Germinal center (tissue), 1 donor: ENCODE data around the gene PKN1.

Source experiments
- DNase-seq: peaks from one replicate; pipeline ENCODE4 v3.0.0; 2012; ENCODE audit warnings: mixed read lengths, low spot score

The PKN1 gene

DNA sequence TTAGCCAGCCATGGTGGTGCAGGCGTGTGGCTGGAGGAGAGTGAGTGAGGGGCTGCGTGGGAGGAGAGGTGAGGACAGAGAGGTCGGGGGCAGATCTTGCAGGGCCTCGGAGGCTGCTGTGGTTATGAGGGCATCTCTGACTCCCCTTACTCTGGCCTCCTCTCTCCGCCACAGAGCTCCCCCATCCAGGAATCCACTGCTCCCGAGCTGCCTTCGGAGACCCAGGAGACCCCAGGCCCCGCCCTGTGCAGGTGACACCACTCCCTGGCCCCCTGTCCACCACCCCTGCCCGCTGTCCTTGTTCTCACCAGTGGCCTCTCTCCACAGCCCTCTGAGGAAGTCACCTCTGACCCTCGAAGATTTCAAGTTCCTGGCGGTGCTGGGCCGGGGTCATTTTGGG lies 34.3 kb downstream of the PKN1 start:
- no peak for DNase-seq

DNA sequence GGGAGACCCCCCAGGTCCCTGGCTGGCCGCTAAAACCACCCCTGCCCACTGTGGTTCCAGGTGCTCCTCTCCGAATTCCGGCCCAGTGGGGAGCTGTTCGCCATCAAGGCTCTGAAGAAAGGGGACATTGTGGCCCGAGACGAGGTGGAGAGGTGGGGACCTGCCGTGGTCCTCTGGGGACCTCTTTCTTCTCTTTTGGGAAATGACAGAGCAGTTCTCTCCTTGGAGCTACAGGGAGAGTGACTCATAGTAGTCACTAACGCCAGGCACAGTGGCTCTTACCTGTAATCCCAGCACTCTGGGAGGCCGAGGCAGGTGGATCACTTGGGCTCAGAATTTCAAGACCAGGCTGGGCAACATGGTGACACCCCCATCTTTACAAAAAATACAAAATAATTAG lies 34.7 kb downstream of the PKN1 start:
- DNase-seq, result no peak

DNA sequence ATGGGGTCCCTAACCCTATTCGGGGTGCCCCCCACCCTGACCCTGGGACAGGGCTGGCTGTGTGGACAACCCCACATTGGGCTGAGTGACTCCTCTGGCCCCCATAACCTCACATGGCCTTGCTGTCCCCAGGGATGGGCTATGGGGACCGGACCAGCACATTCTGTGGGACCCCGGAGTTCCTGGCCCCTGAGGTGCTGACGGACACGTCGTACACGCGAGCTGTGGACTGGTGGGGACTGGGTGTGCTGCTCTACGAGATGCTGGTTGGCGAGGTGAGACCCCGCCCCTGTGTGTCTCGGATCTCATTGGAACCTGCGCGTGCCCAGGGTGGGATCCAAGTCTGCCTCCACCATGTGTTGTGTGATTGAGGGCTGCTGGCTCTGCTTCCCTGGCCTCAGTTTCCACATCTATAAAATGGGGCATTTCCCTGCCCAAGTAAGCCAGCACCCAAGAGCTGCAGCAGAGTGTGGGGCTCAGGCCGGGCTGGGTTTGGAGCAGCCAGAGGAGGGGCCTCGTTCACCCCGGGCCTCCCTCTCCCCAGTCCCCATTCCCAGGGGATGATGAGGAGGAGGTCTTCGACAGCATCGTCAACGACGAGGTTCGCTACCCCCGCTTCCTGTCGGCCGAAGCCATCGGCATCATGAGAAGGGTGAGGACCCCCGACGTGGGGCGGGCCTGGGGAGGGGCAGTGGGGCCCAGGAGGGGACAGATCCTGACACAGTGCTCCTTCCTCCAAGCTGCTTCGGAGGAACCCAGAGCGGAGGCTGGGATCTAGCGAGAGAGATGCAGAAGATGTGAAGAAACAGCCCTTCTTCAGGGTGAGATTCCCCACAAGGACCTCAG lies 37.1 kb downstream of the PKN1 start:
- no peak for DNase-seq

DNA sequence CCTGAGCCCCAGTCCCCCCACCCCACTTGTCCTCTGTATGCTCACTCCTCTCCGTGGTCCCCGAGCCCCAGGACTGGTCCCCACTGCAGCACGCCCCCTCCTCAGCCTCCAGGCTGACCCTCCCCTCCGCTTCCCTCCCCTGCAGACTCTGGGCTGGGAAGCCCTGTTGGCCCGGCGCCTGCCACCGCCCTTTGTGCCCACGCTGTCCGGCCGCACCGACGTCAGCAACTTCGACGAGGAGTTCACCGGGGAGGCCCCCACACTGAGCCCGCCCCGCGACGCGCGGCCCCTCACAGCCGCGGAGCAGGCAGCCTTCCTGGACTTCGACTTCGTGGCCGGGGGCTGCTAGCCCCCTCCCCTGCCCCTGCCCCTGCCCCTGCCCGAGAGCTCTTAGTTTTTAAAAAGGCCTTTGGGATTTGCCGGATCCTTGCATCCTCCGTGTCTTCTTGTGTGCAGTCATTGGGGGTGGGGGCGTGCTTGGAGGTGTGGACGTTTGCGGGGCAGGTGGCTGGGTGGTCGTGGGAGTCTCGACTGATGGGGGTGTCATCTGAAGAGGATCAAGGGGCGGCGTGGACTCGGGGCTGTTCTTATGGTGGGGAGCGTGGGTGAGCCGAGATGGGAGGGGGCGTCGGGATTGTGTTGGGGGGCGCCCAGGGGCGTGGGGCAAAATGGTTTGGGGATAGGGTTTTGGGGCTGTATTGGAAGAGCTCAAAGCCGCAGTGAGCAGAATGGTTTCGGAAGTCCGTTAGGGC lies 38.5 kb downstream of the PKN1 start:
- DNase-seq, result no peak

DNA sequence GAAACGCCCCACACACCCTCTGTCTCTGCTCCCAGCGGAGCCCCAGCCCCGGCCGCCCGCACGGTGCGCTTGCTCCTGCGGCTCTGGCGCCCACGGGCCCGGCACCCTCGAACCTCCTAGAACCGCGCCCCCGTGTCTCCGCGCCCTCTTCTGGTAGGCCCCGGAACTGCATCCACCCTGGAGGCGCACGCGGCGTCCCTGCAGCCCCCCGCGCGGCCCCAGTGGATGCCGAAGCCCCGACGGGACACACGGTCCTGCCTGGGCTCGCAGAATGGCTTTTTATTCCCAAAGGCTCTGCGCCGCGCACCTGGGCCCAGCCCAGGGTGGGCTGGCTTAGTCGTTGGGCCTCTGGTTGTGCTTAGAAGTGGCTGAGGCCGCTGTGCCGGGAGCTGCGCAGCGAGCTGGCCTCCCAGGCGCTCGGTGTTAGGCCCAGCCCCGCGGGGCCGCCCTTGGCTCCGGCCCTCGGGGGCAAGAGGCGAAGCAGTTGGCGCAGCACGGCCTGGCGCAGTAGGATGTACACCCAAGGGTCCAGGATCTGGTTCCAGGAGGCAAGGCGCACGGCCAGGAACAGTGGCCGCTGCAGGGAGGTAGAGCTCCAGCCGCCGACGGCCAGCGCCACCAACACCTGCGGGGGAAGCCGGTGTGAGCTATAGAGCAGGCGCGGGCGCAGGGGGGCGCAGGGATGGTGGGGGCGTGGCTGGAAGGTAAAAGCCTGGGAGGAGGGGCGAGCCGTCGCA lies 39.3 kb downstream of the PKN1 start:
- DNase-seq, result peak; percentile 91

DNA sequence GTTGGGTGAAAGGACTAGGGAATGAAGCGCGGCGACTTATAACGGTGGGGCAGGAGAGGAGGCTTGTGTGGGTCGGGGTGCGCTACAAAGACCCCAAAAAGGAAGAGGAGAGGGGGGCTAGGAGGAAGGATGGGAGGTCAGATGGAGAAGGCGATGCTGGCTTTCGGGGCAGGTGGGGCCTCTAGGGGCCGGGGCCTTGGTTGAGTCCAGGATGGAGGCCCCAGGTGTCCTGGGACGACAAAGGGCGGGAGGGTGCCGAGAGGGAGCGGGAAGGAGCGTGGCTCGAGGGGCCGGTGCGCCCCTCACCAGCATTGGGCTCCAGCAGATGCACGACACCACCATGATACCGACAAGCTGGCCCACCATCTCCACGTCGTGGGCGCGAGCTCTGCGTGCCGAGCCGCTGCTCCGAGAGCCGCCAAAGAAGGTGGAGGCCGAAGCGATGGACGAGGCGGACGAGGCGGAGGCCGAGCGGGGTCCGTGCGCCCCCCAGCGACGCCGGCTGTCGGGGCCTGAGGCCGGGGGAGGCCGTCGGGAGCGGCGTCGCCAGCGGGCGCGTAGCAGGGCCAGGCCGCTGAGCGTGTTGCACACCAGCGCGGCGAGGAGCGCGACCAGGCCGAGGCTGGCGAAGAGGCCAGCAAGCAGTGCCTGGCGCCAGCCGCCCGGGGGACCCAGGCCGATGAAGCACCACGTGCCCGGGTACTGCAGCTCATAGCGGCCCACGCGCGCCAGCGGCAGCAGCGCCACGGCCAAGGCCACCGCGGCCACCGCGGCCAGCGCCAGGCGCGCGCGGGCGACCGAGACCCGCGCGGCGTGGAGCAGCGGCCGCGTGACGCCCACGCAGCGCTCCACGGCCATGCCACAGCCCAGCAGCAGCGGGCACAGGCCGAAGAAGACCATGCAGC lies 40.2 kb downstream of the PKN1 start:
- DNase-seq, result no peak

DNA sequence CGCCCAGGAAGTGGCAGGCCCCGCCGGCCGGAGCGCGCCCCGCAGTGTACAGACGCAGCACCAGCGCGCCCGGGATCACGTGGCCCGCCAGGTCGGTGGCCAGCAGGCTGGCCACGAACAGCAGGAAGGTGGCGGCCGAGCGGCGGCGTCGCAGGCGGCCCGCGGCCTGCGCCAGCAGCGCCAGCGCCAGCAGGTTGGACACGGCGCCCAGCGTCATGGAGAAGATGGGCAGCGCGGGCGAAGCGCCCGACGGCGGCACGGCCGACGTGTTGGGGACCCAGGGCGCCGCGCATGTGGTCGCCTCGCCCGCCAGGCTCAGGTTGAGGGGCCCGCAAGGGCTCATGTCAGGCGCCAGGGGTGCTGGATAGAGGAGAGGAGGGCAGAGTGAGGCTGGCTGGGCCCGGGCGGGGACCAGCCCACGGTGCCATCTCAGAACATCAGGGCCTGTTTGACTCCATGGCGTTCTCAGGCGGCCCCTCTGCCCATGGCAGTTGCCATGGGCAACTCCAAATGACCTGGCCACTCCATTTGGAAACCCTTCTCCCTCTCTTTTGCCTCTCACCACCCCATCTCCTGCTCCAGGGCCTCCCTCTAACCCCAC lies 41.0 kb downstream of the PKN1 start:
- DNase-seq, result no peak

DNA sequence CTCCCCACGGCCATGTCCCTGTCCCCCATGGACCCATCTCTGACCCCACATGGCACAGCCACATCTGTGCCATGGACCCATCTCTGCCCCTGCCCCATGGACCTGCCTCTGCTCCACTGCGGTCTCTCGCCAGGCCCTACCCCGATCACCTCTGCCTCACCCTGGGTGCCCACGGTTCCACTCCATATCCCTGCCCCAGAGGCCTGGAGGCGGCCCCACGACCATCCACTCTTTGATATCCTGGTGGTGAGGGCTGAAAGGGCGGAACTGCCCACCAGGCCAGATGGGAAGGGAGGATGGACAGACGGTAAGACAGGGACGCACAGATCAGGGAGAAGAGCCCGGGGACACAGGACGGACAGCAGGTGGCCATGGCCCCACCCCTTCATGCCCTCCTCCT lies 41.7 kb downstream of the PKN1 start:
- DNase-seq, result no peak

DNA sequence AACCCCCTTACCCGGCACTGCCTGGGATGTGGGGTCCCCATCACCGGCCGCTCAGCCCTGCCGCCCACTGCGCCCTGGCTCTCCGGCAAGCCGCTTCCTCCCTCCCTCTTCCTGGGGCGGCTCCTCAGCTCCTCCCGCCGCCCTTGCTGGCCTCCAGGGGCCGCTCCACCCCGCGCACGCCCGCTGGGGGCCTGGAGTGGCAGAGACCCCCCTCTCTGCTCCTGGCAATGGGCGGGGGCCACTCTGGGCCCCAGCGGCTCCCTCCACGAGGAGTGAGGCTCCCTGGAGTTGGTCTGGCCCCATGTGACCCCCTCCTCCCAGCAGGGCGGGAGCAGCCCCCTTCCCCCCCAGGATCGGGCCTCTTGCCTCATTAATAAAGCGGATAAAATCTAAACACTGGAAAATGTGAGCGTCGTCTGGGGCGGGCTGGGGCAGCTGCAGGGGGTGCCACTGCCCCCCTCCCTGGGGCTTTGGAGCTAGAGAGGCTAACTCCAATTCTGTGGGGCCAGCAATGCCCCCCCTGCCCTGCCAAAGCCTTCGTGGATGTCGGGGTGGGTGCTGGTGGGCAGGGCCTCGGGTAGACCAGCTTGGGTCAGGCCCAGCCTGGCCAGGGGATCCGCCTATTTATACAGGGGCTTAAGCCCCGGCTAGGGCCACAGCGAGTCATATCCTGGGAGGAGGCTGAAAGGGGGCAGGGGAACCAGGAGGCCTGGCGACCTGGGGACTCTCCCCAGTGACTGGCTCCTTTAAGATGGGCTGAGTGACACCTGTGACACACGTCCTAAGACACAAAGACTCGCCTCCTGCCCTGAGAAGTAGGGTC lies 42.4 kb downstream of the PKN1 start, which contains the start of gene PTGER1:
Gene PTGER1 (minus strand): TSS at position 104 of the 823 bp plus-strand sequence. CDS start 1,034 bp downstream, outside the sequence.
- no peak for DNase-seq

DNA sequence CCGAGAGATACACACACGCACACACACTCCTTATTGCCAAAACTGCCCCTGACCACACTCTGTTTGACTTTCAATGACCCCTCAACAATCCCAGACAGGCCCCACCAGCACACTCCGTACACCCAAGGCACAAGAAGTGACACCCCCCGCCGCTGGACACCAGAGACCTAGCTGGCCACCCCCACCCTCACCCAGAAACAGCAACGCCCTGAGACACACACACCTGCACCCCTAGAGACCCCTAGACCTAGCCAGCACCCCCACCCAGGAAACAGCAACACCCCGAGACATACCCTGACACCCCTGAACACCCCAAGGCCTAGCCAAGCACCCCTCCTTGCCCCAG lies 43.2 kb downstream of the PKN1 start:
- DNase-seq, result no peak

DNA sequence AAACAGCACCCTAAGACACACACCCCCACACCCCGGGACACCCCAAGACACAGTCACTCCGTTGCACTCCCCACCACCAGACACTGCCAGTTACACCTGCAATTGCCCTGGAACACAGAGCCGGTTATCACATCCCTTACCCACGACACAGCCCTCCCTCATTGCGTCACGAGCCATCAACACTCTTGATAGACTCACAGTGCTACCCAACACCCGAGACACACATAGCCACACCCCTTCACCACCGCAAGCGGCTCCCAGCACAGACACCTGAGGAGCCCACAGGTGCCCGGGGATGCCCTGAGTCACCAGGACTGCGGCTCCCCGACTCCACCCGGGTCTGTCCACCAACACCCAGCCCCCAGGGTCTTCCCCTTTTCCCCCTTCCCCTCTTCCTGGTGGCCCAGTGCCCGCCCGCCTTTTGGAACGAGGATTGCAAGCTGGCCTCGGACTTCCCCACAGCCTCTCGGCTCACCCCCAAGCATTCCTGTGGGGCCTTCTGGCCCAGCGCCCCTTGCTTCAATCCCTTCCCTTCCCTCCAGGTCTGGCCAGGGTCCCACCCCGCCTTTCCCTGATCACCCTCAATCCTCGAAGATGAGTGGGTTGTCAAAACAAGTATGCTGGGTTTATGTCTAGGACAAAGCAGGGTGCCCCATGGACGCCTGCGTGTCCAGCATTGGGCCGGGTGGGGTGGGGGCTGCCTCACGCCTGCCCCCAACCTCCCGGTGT lies 43.7 kb downstream of the PKN1 start:
- DNase-seq, result no peak

DNA sequence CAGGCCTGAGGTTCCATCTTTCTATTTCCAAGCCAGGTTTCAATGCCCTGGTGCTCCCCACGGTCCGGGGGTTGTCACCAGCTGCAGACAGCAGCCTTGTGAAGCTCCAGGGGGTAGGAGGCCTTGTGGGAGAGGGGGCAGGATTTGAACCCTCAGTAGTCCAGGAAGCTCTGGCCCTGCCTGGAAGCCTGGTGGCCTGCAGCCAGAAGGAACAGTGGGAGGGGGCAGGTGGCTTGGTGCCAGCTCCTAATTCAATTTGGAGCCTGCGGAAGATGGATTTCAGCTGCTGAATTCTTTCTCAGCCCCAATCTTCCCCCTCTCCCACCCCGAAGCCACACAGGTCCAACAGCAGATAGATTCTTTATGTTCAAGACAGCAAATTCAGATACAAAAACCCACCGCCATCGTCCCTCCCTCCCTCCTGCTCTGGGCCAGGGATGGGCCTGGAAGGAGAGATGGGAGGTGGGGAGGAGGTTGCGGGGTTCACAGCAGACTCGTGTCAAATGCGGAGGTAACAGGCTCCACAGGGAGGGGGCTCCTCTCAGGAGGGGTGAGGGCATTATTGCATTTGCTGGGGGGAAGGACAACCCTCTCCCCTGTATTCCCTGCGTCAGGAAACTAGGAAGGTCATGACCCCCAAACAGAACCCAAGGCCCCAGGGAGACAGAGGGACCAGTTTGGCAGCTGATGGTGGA lies 44.5 kb downstream of the PKN1 start:
- no peak for DNase-seq

DNA sequence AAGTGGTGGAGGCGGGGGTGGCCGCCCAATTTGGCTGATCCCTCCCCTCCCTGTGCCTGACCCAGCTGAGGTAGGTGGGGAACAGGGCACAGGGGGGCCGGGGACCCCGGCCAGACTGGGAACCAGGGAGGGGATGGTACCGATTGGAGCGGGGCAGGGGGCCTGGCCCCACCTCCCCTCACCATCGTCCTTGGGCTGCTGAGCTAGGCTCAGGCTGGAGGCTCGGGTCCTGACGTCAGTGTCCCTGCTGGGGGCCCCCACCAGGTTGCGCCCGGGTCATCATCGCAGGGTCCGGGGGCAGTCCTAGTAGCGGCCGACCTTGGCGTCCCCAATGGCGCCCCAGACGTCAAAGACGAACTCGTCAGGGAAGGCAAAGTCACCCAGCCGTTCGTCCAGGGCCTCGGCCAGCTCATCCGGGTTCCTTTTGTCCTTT lies 45.0 kb downstream of the PKN1 start:
- no peak for DNase-seq

DNA sequence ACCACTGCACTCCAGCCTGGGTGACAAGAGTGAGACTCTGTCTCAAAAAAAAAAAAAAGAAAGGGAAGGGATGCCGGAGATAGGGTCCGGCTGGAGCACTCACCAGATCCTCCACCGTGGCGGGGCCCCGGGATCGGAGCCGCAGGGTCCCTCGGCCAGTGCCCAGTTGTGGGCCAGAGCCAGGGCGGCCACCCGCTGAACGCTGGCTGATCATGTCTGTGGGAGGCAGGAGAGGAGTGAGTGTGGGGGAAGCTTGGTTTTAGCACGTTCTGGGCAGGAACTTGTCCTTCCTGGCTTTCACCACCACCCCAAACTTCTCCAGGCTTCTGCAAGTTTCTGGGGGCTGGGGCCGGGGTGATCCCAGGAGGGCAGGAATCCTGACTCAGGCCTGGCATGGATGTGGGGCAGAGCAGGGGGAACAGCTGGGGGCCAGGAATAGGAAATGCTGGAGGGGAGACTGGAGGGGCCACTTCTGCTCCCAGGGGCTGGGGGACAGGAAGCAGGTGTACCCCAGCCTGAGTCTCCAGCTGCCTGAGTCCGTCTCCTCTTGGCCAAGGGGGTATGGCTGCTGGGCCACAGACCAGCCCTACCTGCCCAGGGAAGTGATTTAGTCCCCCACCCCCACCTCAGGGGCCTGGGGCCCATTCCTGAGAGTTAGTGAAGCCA lies 46.3 kb downstream of the PKN1 start:
- DNase-seq, result no peak

DNA sequence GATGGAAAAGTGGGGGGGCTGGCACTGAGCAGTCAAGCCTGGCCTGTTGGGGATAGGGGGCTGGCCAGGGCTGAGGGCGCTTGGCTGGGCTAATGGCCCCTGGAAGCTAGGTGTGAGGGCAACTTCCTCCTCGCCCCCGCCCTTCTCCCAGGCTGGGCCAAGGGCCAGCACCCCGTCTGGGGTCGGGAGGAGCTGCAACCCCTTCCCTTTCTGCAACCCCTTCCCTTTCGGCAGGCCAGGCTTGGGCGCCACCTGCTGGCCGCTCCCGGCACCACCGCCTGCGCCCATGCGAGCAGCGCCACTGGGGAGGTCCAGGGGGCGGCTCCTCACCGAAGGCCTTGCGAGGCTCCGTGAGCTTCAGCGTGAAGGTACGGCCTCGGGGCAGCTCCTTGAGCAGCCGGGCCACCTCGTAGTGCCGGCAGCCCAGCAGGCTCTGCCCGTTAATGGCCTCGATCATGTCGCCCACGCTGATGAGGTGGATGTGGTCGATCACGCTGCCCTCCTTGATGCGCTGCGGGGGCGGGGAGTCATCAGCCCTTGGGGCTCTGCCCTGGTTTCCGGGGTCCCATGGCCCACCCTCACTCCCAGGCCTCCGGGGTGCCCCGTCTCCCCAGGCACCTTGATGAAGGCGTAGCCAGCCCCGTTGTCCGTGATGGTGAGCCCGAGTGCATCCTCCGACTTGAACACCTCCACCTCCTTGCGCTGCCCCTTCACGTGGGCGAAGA lies 47.0 kb downstream of the PKN1 start:
- peak; percentile 82 for DNase-seq

DNA sequence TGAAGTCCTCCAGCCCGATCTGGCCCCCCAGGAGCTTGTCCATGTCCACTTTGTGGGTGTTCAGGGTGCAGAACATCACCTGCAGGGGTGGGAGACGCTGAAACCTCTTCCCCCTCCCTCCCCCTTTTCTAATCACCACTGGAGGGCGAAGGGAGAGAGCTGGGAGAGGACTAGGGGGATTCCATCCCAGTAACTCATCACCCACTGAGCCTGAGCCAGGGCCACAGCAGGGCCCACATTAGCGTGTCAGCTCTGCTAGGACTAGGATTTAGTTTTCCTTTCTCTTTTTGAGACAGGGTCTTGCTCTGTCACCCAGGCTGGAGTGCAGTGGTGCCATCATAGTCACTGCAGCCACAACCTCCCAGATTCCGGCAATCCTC lies 47.6 kb downstream of the PKN1 start:
- DNase-seq, result no peak

DNA sequence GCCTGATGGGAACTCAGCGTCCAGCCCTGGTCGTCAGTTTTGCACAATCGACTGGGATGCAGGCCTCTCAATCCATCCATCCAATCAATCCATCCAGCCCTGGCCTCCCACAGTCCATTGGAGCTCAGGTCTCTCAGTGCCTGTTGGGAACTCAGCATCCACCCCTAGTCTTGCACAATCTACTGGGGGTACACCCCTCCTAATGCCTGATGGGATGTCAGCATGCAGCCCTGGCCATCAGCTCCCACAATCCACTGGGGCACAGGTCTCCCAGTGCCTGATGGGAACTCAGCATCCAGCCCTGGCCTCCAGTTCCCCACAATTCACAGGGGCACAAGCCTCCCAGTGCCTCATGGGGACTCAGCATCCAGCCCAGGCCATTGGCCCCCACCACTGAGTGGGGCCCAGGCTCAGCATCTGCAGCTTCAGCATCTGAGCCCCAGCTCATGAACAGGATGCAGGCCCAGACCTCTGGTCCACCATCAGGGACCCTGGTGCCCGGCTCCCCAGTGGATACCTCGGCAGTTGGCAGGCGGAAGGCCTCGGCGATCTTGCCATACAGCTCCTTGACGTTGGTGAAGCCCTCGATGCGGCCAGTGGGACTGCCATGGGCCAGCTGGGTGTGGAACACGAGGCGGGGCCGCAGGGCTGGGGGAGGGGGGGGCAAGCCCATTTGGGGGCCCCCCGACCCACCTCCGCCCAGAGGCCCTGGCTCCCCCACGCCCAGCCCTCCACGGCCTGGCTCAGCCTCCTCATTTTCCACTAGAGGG lies 49.3 kb downstream of the PKN1 start:
- DNase-seq, result no peak
